Stimulated activated CD4-positive, alpha-beta T cell treated with anti-CD3 and anti-CD28 coated beads, Interleukin-12 subunit alpha, Interleukin-12 subunit beta, amount 100 ng/mL, for 4 hours (primary cell): Measurements from ENCODE around the gene NEUROD1.
A peak's percentile ranks its signal among the peaks of the same experiment; 100 is the strongest.

Experiments used
- DNase-seq: peaks from one replicate; pipeline ENCODE4 v3.0.0-alpha.2; 2020

Gene NEUROD1

DNA sequence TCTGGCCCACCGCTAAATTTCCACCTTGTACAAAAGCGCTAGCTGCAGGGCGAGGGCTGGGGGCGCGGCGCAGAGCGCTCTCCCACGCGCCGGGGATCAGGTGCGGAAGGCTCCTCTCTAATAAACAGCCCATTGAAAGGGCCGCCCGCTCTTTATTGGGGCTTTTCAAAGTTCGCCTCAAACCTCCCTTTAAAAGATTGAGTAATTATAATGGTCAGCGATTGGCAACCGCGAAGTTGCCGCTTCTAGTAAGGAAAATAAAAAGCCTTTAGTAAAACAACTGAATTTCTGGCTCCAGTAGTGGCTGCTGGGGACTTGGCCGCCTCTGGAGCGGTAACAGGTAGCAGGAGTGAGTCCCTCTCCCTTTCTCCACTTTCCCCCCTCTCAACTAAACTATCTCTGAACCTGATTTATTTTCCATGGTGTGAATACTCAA lies 755 bp downstream of the NEUROD1 start:
- no peak for DNase-seq

DNA sequence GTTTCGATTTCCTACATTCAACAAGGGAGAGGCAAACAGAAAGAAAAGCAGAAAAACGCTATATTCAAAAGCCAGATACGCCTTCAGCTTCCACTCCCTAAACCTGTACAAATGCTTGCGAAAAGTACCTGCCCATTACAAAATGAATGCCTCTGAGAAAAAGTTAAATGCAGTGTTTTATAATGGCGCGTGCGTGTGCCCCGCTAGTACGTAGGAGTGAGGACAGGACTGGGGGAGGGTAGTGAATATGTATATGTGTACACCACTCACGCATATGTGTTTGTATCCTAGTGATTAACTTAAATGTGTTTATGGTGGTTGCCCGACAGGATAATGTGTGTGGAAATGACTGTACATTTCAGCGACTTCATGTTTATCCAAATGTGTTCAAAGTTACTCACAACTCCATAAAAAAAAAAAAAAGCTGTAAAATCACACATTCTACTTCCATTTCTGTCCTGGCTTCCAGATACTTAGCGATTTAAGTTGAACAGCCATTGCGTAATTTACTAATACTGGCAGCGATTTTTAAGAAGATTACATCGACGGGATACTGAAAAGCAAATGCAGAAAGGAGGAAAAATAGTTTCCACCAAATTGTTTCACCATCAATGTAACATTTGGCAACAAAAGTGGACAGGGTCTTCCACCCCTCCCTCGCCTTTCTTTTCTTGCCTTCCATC lies 1.3 kb downstream of the NEUROD1 start:
- no peak for DNase-seq

DNA sequence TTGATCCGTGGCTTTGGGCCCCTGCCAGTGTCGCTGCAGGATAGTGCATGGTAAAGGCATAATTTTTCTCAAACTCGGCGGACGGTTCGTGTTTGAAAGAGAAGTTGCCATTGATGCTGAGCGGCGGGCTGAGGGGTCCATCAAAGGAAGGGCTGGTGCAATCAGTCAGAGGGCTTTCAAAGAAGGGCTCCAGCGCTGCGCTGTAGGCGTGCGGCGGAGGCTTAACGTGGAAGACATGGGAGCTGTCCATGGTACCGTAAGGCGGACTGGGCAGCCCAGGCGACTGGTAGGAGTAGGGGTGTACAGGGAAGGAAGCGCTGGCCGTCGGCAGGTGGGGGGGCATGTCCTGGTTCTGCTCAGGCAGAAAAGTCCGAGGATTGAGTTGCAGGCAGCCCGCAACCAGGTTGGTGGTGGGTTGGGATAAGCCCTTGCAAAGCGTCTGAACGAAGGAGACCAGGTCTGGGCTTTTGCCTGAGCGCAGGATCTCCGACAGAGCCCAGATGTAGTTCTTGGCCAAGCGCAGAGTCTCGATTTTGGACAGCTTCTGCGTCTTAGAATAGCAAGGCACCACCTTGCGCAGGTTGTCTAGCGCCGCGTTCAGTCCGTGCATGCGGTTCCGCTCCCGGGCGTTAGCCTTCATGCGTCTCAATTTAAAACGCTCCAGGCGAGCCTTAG lies 2.3 kb downstream of the NEUROD1 start:
- peak; percentile 47 for DNase-seq

DNA sequence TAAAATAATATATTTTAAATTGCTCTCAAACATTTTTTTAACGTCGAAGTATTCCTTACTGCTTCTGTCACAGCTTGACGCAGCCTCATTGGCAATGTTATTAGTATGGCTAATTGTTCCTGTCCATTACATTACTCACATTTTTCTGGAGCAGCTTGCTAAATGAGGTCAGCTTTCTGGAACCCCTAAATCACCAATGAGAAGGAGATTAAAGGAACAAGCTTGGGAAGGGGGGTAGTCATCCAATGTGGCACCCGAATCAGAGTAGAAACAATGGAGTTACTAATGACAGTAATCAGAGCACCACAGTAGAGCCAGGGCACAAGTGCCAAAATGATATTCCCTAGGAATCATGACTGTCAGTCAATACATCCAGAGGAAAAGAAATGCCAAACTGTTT lies 5.1 kb downstream of the NEUROD1 start:
- DNase-seq, result no peak

DNA sequence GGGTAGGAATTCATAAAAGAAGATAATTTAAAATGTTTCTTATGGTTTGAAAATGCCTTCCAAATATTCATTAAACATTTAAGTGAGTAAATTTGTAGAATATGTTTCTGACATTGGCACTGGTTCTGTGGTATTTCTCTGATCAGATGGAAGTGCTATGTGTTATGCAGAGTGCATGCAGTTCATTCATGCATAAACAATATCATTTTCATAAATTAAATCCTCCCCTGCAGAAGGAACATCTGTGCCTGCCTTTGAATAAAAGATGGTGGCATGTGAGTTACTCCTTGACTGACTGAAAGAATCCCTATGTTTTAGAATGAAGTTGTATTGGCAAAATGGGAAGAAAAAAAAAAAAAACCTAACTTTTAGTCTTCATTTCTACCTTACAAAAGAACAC lies 5.9 kb downstream of the NEUROD1 start:
- DNase-seq, result no peak

DNA sequence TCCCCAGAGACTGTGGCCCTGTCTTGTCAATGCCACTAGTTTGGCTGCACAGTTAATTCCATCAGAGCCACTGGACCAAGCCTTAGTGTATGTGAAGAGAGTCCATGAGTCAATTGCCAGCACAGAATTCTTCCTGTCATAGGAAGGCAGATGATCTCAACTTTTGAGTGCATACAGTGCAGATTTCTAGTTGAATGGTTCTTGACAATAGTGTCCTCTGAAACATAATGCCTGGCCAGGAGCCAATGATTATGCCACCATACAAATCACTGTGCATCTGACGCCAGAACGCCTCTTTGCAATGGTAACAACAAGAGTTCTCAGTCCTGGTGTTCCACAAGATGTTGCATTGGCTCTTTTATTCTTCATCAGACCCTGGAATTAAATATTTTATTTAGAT lies 7.1 kb downstream of the NEUROD1 start:
- no peak for DNase-seq

DNA sequence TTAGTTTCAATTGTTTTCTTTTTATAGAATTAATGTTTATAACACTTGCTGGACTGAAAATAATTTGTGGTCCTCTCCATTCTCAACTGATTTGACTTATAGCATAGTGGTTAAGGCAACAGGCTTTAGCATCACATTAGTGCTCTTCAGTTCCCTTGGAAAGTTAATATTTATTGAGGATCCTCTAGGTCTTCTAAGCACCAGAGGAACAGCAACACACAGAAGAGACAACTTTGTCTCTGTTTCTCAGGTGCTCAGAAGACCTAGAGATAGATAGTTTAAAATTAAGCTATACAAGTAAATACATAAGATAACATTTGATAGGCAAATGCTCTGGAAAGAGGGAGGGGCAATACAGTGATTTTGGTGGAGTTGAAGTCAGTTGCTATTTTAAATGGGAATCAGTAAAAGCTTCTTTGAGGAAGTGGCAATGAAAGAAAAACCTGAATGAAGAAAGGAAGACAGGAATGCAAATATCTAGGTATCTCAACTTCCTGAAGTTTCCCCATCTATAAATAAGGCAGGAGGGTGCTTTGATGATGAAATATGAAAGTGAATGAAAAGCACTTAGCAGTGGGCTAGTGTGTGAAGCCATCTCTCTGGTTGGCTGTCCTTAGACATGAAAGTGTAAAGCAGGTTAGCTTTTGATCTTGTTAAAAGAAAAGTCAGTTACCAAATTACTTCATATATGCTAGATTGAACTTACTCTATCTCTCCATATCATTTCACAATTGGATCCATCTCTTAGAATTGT lies 7.9 kb downstream of the NEUROD1 start:
- DNase-seq, result no peak

DNA sequence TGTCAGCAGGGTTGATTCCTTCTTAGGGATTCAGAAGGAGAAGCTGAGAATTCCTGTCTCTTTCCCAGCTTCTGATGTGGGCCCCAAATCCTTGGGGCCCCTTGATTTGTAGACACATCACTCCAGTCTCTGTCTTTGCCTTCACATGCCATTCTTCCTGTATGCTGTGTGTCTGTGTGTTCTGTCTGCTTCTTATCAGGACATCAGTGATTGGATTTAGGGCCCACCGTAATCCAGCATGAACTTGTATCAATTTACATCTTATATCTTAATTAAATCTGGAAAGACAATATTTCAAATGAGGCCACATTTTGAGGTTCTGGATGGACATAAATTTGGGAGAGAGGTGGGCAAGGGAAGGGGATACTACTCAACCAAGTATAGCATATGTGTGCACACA lies 9.7 kb downstream of the NEUROD1 start:
- no peak for DNase-seq

DNA sequence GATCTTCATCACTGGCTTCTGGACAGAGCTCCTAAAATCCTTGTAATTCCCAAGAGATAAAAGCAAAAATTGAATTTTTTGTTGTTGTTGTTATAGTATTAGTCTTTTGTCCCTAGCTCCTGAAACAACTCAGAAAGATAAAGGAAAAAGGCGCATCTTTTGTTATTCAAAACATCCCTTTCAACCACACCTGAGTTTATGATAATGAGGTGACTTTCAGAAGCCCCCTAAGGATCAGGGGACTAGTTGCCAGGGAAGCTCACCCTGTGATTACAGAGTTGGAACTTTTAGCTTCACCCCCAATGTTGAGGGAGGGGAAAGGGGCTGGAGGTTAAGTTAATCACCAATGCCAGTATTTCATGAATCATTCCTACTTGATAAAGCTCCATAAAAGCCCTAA lies 13.1 kb downstream of the NEUROD1 start:
- DNase-seq, result no peak

DNA sequence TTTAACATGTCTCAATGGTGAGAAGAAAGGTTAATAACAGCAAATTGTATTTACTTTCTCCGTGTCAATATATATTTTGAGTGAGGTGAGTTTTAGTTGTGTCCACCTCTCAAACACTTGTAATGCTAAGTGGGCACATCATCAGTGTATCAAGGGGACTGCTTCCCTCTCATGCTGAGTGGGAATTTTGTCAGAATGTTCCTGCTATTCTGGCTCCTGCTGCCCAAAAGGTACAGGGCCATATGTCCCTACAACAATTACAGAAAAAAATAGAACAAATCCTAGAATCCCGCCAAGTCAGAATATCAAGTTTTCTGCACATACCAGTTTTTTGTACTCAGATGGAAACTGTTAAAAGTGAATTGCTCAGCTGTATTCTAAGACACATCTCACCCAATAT lies 18.0 kb downstream of the NEUROD1 start:
- DNase-seq, result no peak

DNA sequence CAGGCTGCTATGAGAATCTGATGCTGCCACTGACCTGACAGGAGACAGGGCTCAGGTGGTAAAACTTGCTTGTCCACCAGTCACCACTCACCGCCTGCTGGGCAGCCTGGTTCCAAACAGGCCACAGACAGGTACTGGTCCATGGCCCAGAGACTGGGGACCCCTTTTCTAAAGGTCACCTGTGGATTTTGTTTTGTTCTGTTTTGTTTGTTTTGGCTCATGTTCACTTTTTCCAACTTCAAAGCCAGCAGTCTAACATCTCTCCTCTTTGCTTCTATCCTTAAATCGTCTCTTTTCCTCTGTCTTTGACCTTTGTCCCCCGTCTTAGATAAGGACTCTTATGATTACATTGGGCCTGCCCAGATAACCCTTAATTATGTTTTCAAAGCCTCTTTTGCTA lies 20.1 kb downstream of the NEUROD1 start:
- no peak for DNase-seq

DNA sequence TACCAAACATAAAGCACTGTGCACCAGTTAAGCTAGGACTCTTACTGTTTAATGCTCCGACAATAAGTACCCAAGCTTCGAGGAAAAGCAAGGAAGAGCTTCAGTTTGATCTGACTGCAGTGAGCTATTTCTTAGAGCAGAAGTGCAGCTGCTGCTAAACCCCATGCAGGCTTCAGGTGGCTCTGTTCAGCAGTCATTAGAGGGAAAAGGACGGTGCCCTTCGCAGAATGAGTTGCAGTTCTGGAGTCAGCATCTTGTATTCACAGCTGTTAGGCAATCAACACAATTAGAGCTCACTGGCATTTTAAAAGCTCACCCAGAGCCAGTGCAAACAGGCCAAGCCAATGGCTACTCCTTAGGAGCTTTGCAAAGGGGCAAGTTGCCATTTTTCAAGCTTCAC lies 21.9 kb downstream of the NEUROD1 start:
- no peak for DNase-seq

DNA sequence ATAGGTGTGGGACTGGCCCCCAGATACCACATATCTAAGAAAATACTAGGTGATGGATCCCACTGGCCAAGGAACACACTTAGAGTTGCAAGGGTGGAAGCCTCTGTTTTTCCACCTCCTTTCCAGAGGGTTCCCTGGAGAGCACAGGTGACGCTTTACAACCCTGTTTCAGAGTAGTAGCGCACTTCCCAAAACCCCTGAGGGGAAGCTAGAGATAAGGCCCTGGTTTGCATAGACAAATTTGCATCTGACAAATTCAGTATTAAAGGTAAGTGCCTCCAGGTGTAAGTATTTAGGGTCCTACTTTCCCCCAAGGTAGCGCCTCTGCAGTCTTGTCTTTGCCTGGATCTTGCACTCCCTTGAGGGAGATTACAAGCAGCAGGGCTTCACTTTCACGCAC lies 22.9 kb downstream of the NEUROD1 start:
- DNase-seq, result no peak

DNA sequence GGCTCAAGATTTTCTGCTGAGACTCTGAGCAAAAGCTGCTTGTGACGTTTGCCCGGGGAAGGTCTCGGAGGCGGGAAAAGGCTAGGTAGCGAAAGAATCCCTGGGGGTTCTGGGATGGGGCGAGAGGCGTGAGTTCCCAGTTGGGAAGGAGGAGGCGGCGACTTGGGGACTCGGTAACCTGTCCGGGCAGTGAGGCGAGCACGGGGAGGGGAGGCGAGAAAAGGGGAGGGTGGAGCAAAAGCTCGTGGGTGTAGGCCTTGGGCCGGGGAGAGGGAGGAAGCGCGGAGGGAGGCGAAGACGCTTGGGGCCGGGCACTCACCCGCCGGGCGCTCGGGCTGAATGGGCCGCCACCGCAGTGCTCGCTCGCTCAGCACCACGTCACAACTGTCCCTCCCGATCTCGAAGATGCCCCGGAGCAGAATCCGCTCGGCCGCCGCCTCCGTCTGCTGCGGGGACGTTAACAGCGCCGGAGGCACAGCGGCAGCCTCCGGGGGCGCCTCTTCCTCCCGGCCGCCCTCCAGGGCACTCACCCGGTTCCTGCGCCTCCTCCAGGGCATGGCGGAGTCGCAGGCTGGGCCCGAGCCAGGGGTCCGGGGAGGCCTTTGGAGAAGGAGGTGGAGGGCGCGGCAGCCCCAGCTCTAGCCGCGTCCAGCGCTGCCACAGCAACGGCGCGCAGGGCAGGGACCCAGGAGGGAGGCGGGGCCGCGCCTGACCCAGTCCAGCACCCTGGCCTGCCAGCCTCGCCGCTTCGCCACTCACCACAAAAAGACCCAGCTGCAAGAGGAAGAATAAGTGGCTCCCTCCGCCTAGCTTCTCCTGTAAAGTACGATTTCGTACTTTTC lies 23.6 kb downstream of the NEUROD1 start, which contains the start of gene CERKL:
TSS of gene CERKL (minus strand) at position 656 of the 842 bp plus-strand sequence. CDS start at position 557, 99 bp downstream.
- no peak for DNase-seq

DNA sequence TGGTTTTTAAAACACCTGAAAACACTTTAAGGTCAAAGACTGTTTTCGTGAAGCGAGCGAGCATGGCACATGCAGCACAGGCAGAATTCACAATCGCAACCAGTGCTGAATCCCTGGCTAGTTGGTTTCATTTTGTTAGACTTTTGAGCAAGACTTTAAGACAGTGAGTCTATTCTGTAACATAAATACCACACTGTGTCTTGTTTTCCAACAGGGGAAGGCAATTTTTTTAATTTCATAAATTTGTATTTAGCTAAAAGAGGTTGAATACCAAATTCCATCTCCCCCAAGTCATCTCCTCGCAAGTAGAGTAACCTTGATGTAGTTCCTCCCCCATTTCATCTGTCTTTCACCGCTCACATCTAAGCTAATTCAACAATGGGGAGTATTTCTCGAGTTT lies 24.8 kb downstream of the NEUROD1 start:
- no peak for DNase-seq

DNA sequence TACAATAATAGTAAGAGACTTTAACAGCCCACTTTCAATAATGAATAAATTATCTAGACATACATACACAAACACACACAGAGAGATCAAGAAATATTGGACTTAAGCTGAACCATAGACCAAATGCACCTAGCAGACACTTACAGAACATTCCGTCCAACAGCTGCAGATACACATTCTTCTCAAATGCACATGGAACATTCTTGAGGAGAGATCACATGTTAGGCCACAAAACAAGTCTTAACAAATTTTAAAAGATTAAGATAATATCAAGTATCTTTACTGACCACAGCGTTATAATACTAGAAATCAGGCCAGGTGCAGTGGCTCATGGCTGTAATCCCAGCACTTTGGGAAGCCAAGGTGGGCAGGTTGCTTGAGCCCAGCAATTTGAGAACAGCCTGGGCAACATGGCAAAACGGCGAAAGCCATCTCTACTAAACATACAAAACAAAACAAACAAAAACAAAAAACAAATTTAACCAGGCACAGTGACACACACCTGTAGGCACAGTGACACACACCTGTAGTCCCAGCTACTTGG lies 30.8 kb downstream of the NEUROD1 start:
- DNase-seq, result no peak

DNA sequence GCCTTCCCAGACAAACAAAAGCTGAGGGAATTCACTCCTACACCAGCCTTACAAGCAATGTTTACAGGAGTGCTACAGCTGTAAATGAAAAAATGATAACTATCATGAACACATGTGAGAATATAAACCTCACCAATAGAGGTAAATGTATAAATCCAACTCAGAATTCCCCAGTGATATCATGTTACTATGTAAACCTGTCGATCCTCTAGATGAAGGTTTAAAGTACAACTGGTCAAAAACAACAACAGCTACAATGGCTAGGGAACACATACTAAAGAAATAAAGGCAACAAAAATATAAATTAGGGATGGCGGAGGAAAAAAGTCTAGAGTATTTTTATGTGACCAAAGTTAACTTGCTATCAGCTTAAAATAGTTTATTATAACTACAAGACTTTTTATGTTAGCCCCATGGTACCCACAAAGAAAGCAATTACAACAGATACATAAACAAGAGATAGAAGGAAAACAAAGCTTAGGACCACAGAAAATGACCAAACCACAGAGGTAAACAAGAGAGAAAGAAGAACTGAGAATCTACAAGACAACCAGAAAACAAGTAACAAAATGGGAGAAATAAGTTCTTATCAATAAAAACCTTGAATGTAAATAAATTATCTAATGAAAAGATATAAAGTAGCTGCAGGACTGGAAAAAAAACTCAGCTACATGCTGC lies 31.7 kb downstream of the NEUROD1 start:
- no peak for DNase-seq

DNA sequence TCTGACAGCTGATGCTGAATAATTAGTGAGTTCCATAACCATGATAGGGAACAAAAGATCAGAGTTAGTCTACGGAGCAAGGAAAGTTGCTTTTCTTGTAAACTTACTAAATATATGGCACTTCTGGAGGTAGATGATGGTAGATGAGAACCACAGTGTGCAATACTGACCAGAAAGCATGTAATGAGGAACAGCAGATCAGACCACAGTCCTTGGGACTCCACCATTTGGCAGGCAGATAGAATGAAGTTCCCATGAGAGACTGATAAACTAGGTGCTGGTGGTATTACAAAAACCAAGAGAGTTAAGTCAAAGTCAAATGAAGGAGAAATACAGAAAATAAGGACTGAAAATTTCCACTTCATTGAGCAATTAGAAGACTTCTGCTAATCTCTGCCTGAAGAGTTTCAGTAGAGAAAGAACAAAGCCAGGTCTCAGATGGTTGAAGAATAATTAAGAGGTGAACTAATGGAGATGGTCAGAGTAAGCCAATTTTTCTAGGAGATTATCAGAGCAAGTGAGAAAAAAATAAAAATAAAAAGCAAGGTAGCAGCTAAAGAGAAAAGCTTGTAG lies 33.8 kb downstream of the NEUROD1 start:
- no peak for DNase-seq

DNA sequence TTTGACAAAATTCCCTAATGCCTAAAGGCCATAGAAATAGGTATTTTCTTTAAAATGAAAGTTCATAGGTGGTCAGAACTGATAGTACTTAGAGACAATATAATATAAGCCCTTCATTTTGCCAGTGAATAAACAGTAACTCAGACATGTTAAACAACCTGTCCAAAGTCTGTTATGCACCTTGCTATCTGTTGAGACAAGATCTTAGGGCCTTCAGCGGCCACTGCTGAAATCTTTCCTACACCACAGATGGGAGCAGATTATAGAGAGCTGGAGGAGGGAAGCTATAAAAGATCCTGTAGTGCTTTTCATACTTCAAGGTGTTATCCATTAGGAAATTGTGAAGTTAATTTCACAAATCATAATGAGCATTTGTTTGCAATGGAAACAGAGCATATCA lies 37.2 kb downstream of the NEUROD1 start:
- no peak for DNase-seq

DNA sequence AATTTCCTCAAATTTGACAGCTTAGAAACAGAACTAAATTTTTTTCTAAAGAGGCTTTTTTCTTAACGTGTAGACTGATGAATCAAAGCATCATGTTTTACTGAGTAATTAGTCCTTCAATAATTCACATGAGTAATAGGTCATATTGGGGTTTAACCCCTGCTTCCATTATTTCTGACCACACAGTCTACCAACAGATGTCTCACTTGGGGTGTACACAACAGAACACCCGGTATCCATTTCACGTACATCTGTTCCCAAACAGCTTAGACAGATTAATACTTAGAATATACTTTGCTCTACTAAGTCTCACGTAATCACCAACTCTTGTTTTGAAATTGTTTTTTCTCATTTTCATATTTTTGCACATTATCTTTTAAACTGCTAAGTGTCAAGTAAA lies 38.2 kb downstream of the NEUROD1 start:
- no peak for DNase-seq

DNA sequence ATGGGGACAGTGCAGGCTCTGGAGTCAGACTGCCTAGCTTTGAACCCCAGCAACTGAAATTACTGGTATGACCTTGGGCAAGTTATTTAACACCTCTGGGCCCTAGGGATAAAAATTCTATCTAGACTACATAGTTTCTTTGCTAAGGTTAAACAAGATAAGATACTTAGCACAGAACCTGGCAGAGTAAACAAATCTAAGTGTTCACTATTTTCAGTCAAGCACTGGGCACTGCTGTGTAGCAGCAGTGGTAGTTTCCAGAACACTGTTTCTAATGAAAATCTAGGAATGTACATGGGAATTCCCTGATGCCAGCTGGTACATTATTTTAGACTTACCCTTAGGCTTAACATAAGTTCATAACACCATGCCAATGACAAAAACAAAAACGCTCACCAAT lies 40.6 kb downstream of the NEUROD1 start:
- DNase-seq, result no peak
